NOMO-1 (cell line): ENCODE results near the gene RNF112.
A peak's percentile ranks its signal among the peaks of the same experiment; 100 is the strongest.

ENCODE experiments used
- DNase-seq, 2 experiments: peaks; one replicate each; lab custom pipeline; 2025; ENCODE audit not compliant: unreplicated experiment in 2 of 2; lab: John Stamatoyannopoulos, UW

The RNF112 gene

GRCh38 chr17:19386974-19387920, 23.8 kb upstream of the RNF112 start, which contains the start of gene MFAP4:
TSS of gene MFAP4 (minus strand) at chr17:19387190. CDS start at chr17:19387155, 35 bp downstream.
- peak in 1 of 2 experiments; percentile 51 for DNase-seq

GRCh38 chr17:19387921-19388521, 23.0 kb upstream of the RNF112 start:
- no peak for DNase-seq

GRCh38 chr17:19388791-19389785, 21.9 kb upstream of the RNF112 start:
- no peak for DNase-seq

GRCh38 chr17:19390951-19391350, 20.1 kb upstream of the RNF112 start:
- DNase-seq = no peak

GRCh38 chr17:19391432-19391831, 19.6 kb upstream of the RNF112 start:
- no peak for DNase-seq

GRCh38 chr17:19392303-19392702, 18.7 kb upstream of the RNF112 start:
- DNase-seq = no peak

- no peak for DNase-seq
These were observed 13.4 kb upstream of the RNF112 start for GRCh38 chr17:19397556-19398041.

GRCh38 chr17:19398301-19399181, 12.5 kb upstream of the RNF112 start:
- peak; percentile 69 to 81 for DNase-seq

- DNase-seq = no peak
These were observed 11.1 kb upstream of the RNF112 start for GRCh38 chr17:19399750-19400450.

GRCh38 chr17:19401321-19402010, 9.6 kb upstream of the RNF112 start:
- DNase-seq = no peak

GRCh38 chr17:19402171-19402570, 8.9 kb upstream of the RNF112 start:
- DNase-seq = no peak

- no peak for DNase-seq
These were observed 8.0 kb upstream of the RNF112 start for GRCh38 chr17:19403021-19403420.

GRCh38 chr17:19404264-19404663, 6.8 kb upstream of the RNF112 start:
- DNase-seq = no peak

GRCh38 chr17:19405114-19405513, 5.9 kb upstream of the RNF112 start:
- DNase-seq = no peak

GRCh38 chr17:19407601-19408345, 3.3 kb upstream of the RNF112 start:
- no peak for DNase-seq

- DNase-seq = no peak
These were observed 2.7 kb upstream of the RNF112 start for GRCh38 chr17:19408346-19408710.

GRCh38 chr17:19409066-19409465, 2.0 kb upstream of the RNF112 start:
- DNase-seq = no peak

- no peak for DNase-seq
These were observed 1.5 kb upstream of the RNF112 start for GRCh38 chr17:19409509-19409908.
